GM12874 (cell line): ENCODE measurements around the gene MAPK8IP3.

Experiments
- TF ChIP-seq, protein P1 (sequence below): IDR thresholded peaks from 2 replicates; pipeline ENCODE4 v1.5.1; 2011; ENCODE audit warnings: low read depth, mild to moderate bottlenecking, control low read depth, low read length, moderate library complexity; ENCODE audit not compliant: insufficient read depth

The MAPK8IP3 gene

DNA sequence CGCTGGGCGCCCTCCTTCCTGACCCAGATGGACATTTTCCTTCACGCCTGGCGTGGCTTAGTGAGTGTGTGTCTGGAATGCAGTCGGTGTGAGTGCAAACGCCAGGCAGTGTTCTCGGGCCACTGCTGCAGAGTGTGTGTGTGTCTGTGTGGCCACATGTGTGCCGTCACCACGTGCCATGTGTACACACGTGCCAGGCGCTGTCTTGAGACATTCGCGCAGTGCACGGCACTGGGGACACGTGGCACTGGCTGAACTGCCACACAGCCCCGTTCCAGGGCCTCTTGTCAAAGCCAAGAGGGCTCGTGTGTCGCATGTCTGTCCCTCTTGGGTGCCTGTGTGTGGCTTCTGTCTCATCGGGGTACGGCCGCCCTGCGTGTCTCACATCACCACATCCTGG is 28.8 kb downstream of the MAPK8IP3 start:
- TF ChIP-seq, protein P1, sequence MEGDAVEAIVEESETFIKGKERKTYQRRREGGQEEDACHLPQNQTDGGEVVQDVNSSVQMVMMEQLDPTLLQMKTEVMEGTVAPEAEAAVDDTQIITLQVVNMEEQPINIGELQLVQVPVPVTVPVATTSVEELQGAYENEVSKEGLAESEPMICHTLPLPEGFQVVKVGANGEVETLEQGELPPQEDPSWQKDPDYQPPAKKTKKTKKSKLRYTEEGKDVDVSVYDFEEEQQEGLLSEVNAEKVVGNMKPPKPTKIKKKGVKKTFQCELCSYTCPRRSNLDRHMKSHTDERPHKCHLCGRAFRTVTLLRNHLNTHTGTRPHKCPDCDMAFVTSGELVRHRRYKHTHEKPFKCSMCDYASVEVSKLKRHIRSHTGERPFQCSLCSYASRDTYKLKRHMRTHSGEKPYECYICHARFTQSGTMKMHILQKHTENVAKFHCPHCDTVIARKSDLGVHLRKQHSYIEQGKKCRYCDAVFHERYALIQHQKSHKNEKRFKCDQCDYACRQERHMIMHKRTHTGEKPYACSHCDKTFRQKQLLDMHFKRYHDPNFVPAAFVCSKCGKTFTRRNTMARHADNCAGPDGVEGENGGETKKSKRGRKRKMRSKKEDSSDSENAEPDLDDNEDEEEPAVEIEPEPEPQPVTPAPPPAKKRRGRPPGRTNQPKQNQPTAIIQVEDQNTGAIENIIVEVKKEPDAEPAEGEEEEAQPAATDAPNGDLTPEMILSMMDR, result no peak

DNA sequence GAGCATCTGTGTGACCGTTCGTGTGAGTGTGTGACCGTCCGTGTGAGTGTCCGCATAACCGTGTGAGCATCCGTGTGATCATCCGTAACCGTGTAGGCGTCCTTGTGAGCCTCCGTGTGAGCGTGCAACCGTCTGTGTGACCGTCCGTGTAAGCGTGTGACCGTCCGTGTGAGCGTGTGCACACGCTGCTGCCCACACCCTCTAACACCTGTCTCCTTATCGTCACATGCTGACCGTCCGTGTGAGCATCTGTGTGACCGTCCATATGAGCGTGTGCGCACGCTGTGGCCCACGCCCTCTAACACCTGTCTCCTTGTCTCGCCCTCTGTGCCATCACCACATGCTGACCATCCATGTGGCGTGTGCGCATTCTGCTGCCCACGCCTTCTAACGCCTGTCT is 34.2 kb downstream of the MAPK8IP3 start:
- TF ChIP-seq, protein P1, result no peak

DNA sequence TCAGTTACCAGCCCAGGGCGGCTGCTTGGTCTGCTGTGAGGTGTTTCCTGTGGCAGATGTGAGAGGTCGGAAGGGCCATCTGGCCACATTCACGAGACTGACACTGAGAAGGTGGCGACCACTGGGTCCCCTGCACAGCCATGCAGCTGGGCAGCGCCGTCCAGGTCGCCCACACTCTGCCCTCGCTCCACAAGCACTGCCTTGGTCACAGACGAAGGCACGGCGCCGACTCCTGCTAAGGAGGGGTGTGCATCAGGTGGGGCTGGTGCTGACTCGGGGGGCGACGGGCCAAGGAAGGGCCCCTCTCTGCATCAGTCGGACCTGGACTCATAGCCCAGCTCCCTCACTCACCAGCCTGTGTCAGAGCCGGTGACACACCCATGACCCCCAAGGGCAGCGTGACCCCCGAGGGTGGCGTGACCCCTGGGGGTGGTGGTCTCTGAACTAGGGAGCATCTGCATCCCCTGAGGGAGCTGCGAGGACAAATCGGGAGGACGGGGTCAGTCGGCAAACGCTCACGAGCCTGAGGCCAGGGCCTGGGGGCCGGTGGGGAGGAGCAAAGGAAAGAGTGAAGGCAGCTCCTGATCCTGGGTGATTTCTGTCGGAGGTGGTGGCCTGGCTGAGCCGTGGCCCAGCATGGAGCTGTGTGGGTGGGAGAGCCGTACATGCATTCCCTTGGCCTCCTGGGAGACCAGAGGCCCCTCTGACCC is 34.9 kb downstream of the MAPK8IP3 start:
- TF ChIP-seq, protein P1, result no peak

DNA sequence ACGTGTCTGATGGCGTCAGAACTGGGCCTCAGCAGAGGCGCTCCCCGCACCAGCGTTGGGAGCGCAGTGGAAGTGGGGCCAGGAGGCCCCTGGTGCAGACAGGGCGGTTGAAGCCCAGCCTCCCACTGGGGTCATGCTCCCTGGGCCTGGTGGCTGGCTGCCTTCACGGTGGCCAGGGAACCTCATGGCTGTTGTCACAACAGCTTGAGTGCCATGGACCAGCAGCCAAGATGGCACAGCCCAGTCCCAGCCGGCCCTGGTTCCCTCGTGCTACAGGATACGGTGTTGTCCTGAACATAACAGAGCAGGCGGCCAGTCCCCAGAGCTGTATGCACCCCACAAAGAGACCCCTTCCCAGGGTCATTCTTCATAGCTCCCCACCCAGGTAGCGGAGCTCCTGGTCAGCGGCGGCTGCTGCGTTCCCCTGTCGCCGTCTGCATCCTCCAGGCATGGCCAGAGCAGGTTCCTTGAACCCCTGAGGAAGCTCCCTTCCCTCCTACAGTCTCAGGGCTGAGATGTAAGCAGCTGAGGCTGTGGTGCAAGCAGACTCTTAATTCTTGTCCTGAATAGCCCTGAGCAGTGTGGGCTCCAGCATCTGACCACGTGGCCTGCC is 35.7 kb downstream of the MAPK8IP3 start:
- TF ChIP-seq, protein P1, result no peak

DNA sequence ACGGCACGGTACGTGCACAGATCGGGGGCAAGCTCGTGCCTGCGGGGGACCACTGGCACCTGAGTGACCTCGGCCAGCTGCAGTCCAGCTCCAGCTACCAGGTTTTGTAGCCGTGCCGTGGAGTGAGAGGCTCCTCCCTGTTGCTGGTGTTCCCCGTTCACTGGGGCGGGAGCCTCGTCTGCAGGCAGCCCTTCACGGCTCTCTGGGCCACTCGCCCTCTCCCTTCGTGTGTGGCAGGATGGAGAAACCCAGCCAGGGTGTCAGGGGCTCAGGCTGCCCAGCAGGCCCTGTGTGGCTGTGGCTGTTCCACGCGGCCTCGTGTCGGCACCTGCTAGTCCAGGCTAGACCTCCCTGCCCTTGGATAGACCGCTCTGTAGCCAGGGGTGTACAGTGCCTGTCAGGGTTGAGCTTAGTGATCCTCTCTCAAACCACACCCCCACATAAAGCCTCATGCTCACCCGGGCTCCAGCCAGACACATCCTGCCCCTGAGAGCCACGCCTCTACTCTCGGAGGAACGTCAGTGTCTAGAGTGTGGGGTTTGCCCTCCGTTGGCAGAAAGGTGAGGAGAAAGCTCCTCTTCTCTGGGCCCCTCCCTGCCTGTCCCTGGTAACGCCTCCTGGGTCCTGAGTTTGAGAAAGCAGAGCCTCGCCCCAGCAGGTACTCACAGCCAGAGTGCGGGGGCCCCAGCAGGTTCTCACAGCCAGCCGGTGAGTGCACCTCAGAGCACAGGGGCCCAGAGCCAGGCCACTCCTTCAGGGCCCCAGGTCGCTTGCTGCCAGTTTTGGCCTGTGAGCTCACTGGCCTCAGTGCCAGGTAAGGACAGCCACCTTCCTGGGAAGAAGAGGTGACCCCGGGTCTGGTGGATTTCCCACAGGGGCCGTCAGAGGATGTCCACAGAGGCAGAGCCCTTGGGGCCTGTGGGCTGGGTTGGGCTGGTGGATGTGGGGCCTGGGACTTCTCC is 37.7 kb downstream of the MAPK8IP3 start:
- TF ChIP-seq, protein P1, result no peak

DNA sequence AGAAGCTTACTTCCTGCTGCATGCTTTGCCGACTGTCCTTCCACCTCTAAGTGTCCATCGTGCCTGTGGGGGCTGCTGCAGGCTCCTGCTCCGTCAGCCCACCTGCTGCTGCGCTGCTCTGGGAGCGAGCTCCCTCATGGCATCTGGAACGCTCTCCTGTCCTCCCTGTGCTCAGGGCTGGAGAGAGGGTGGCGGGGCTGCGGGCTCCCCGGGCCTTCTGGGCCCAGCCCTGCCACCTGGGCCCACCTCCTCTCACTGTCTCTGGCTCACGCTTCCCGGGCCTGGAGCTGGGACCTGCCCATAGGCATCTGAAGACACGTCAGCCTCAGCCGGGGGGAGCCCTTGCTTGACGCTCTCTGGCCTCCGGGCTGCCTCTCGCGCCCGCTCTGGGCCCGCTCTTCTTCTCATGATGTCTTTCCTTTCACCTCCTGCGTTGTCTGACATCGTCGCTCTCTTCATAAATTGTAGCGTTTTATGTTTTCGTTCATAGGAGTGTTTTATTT is 38.4 kb downstream of the MAPK8IP3 start:
- TF ChIP-seq, protein P1, result no peak
